Tibial nerve (tissue), 4 donors: Measurements from ENCODE around the gene TBL3.

Experiments
- EP300 ChIP-seq, 2 donors: sonication (generic); formaldehyde crosslinking; IDR thresholded peaks; one replicate each; pipeline ENCODE4 v1.6.1; 2017; ENCODE audit warnings: antibody characterized with exemption in 2 of 2, mild to moderate bottlenecking in 1 of 2
- POLR2A ChIP-seq, 2 donors: fragments of 450-650 bp; IDR thresholded peaks; one replicate each; pipeline ENCODE4 v1.6.1; 2017; ENCODE audit warnings: antibody characterized with exemption in 2 of 2, mild to moderate bottlenecking in 2 of 2, moderate library complexity in 2 of 2
- TF ChIP-seq, protein P1 (sequence below), 5 experiments: fragments of 200-600 bp in 3 of 5; fragments of 450-650 bp in 2 of 5; sonication (generic) in 3 of 5; IDR thresholded peaks; one replicate each; pipeline ENCODE4 v1.5.1; 2016 to 2019; ENCODE audit warnings: antibody characterized with exemption in 5 of 5, mild to moderate bottlenecking in 3 of 5, moderate library complexity in 2 of 5

DNA sequence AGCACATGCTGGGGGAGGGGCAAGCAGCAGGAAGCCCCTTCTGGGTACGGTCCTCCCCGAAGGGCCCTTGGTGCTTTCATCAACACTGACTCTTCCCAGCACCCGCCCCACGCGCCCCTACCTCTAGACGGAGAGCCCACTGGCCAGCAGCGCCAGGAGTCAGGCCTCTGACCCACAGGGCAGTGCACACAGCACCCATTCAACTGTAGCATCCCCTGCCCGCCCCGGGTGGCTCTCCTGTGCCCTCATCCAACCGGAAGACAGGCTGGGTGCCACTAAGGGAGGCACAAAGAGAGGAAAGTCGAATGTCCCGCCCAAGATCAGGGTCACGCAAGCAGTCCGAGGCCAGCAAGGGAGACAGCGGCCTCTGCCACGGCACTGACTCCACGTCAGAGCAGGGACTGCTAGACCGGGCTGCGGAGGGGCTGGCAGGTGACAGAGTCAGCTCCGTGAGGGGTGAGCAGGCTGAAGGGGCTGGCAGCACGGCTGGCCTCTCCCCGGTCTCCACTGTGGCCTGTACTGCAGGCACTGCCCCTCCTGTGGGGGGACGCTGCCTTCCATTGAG, 38.7 kb upstream of the TBL3 start:
- TF ChIP-seq EP300 (IDR thresholded peaks at IDR 0.05) = no peak
- TF ChIP-seq POLR2A (IDR thresholded peaks at IDR 0.05) = no peak
- TF ChIP-seq, protein P1, sequence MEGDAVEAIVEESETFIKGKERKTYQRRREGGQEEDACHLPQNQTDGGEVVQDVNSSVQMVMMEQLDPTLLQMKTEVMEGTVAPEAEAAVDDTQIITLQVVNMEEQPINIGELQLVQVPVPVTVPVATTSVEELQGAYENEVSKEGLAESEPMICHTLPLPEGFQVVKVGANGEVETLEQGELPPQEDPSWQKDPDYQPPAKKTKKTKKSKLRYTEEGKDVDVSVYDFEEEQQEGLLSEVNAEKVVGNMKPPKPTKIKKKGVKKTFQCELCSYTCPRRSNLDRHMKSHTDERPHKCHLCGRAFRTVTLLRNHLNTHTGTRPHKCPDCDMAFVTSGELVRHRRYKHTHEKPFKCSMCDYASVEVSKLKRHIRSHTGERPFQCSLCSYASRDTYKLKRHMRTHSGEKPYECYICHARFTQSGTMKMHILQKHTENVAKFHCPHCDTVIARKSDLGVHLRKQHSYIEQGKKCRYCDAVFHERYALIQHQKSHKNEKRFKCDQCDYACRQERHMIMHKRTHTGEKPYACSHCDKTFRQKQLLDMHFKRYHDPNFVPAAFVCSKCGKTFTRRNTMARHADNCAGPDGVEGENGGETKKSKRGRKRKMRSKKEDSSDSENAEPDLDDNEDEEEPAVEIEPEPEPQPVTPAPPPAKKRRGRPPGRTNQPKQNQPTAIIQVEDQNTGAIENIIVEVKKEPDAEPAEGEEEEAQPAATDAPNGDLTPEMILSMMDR (IDR thresholded peaks at IDR 0.05) = no peak
